RKO (cell line): Measurements from ENCODE around the gene EIF3L.

Source experiments
- DNase-seq: peaks from one replicate; pipeline ENCODE4 v3.0.0-alpha.2; 2016; ENCODE audit warnings: low spot score

Gene EIF3L

GRCh38 chr22:37854946-37855345 is 5.7 kb downstream of the EIF3L start:
- no peak for DNase-seq

- DNase-seq, result no peak
Observed at GRCh38 chr22:37855462-37855861, 6.2 kb downstream of the EIF3L start.

- DNase-seq, result no peak
Observed at GRCh38 chr22:37860796-37861421, 11.7 kb downstream of the EIF3L start.

- no peak for DNase-seq
Observed at GRCh38 chr22:37862570-37863325, 13.5 kb downstream of the EIF3L start.

GRCh38 chr22:37865510-37865909 is 16.3 kb downstream of the EIF3L start:
- DNase-seq, result no peak

GRCh38 chr22:37870273-37870672 is 21.1 kb downstream of the EIF3L start:
- no peak for DNase-seq

GRCh38 chr22:37880668-37881440 is 31.6 kb downstream of the EIF3L start:
- DNase-seq, result no peak

GRCh38 chr22:37884420-37884819 is 35.2 kb downstream of the EIF3L start:
- no peak for DNase-seq

- no peak for DNase-seq
Observed at GRCh38 chr22:37887584-37888378, 38.6 kb downstream of the EIF3L start.

- DNase-seq, result no peak
Observed at GRCh38 chr22:37891926-37892325, 42.7 kb downstream of the EIF3L start.

GRCh38 chr22:37892566-37893335 is 43.5 kb downstream of the EIF3L start:
- no peak for DNase-seq

- no peak for DNase-seq
Observed at GRCh38 chr22:37893583-37893983, 44.4 kb downstream of the EIF3L start.

- no peak for DNase-seq
Observed at GRCh38 chr22:37894939-37895670, 45.9 kb downstream of the EIF3L start.

GRCh38 chr22:37896181-37896592 is 47.0 kb downstream of the EIF3L start:
- DNase-seq, result no peak

GRCh38 chr22:37896939-37897338 is 47.7 kb downstream of the EIF3L start:
- no peak for DNase-seq

GRCh38 chr22:37897807-37898206 is 48.6 kb downstream of the EIF3L start:
- no peak for DNase-seq

- no peak for DNase-seq
Observed at GRCh38 chr22:37898441-37899181, 49.4 kb downstream of the EIF3L start.

- peak; percentile 98 for DNase-seq
Observed at GRCh38 chr22:37904572-37905533, 55.6 kb downstream of the EIF3L start.
